ENCODE measurements around the gene ENSA.
"Not testable (repeated sequence)": the region's sequence is repeated elsewhere in the genome, so short reads cannot be mapped to it uniquely, and the experiment has no call there.

Gene ENSA

GRCh38 chr1:150580966-150581365 lies 48.4 kb downstream of the ENSA start:
- DNase-seq: not testable (repeated sequence)

DNA sequence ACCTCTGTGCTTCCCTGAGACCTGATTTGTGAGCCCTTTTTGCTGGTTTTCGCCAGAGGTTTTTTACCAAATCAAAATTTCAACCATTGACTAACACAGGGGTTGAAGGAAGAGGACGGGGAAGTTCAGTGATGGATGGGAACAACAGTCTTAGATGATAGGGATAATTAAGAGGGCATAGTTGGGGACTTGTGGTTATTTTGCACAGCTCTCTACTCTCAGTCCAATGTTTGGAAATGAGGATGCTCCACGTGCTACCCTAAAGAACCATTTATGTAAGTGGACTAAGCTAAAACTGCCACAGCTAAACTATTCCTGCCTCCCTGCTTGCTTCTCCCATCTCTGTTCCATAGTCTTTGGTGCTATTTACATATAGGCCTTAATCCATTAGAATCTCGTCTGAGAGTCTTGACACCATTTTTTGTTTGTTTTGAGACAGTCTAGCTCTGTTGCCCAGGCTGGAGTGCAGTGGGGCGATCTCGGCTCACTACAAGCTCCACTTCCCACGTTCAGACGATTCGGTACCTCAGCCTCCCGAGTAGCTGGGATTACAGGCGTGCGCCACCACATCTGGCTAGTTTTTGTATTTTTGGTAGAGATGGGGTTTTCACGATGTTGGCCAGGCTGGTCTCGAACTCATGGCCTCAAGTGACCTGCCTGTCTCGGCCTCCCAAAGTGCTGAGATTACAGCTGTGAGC lies 49.3 kb downstream of the ENSA start:
- DNase-seq: no peak

DNA sequence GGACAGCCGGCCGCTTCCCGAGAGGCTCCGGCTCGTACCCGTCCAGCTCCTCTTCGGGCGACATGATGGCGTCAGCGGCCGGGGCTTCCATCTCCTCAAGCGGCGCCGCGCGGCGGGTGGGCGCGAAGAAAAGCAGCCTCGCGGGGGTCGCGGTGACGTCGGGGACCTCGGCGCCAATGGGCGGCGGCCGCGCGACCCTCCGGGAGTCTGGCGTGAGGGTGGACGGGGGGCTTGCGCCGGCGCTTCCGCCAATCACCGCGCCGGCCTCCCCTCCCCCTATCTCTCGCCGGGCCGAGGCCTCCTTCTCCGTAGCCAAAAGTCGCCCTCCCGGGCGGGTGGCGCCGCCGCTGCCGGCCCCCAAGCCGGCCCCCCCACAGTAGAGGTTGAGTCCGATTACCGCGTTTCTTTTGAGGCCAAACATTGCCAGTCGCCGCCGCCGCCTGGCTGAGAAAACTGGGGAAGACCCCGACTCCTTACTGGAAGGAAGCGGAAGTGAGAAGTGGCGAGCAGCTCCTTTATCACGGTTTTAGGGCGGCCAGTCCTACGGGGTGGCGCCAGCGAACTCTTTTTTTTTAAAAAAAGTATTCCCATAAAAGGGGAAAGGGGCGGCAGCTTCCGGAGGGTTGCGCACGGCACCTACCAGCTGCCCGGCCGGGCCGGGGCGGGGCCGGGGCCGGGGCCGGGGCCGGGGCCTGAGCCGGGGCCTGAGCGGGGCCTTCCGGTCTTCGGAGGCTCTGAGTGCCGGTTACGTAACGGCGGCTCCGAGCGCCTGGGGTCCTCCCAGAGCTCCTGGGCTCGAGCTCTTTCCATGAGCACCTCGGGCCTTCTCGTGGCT lies 50.1 kb downstream of the ENSA start, which contains the start of gene MCL1:
Gene MCL1, minus strand, starts transcription at position 501 of the 835 bp plus-strand sequence. Its CDS starts 80 bp downstream, at position 421.
- DNase-seq: peak; percentile 97 to 98 (median 98)

GRCh38 chr1:150578272-150579109 lies 50.9 kb downstream of the ENSA start:
- peak; percentile 71 to 88 (median 77) for DNase-seq

- peak in 1 of 4 experiments; percentile 36 for DNase-seq
Observed at GRCh38 chr1:150577557-150578271, 51.7 kb downstream of the ENSA start.

DNA sequence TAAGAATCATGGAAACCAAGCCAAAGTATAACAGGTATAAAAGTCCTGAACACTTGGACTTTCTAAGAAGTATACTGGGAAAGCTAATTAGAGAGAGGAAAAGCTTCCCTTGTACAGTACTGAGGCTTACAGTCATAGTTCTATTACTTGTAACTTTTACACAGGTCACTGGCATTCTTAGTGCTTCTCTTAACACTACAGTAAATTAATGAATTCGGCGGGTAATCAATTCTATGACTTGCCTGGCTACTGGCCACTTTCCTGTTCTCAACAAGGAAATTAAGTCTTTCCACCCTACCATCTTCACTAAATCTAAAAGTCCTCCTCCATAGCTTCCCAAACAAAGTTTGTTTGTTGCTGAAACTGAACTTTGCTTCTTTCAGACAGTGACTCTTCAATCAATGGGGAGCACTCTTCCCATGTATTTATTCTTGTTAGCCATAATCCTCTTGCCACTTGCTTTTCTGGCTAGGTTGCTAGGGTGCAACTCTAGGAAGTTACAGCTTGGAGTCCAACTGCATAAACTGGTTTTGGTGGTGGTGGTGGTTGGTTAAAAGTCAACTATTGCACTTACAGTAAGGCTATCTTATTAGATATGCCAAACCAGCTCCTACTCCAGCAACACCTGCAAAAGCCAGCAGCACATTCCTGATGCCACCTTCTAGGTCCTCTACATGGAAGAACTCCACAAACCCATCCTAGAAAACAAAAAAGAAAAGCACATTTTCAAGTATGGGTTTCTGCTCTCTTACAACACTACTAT lies 52.4 kb downstream of the ENSA start:
- DNase-seq: no peak

GRCh38 chr1:150576367-150576711 lies 53.1 kb downstream of the ENSA start:
- no peak for DNase-seq

DNA sequence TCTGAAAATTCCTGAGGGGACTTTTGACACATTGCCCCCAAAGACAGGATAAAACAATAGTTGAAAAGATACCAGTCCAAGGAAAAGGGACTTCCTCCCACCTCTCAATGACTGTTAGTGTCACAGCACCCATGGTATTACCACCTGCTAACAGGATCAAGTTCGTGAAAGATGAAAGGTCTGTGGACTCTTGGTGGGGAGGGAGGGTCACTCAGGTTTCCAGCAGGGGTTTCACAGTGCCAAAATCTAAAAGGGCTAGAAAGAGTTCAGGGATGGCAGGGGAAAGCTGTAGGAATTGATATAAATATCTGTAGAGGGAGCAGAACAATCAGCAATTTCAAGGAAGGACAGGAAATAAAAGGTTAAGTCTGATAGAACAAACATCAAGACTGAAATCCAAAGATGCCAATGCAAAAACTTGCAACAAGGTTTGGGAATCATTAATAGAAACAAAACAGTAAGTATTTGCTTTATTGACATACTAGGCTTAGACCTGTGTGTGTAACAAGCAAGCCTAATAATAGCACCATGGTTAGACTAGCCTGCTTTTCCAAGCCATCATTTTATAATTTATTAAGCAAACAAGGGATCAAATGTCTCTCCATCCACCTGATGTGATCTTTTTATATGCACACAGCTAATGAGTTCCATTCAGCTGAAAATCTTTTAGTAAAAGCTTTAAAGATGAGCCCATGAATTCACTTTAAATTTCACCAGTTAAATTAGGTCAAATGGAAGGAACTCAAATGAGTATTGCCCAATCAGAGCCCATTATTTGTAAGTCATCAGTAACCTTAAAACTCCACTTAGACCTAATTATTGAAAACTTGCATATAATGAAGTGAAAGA lies 53.7 kb downstream of the ENSA start:
- peak in 1 of 4 experiments; percentile 37 for DNase-seq

DNA sequence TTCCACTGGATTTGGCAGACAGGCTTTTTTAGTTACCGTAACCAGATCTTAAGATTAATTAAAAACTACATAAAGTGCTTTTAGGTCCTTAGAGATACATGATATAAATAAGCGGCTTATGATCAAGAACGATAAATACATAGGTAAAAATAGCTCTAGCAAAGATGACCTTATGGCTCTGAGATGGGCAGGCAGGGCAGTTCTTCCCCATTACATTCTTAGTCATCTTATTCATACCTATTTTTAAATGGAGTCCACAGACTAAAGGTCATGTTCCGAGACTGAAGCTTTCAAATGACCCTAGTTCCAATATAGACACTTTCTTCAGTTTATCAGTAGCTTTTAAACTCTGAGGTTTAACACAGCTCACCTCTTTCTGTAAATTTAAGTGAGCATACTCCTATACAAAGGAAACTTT lies 54.3 kb downstream of the ENSA start:
- peak in 1 of 4 experiments; percentile 50 for DNase-seq

DNA sequence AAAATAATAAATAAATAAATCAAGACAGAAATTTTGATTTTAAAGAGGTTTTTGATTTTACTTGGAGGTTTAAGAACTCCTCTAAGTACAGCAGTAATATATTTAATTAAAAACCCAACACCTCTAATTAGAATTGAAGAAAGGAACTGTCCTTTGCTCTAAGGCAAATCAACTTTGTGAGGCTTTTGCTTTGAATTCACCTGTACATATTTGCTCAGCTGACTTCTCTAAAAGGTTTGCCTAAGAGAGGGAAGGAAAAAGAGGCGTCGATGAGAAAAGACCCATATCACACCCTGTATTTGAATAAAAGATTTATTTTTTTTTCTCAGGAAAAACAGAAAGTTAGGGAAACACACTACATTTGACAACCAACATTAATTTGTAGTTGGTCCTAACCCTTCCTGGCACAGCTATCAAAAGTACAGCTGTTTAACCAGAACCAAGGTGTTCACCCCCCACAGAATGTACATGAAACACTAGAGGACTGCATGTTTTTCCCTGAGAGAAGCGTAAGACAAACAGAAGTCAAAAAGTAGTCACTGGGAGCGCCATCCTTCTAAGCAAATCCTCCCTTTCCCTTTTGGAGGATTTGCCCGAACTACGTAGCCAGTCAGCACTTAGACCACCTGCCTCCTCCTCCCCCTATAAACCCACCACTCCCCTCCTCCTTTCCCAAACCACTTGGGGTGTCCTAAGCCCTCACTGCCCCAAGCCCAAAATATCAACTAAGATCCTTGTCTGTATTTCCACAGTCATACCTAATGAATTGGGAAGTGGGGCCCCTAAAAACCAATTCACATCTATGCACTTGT lies 54.9 kb downstream of the ENSA start:
- DNase-seq: no peak

GRCh38 chr1:150573648-150574071 lies 55.8 kb downstream of the ENSA start:
- not testable (repeated sequence) for DNase-seq

DNA sequence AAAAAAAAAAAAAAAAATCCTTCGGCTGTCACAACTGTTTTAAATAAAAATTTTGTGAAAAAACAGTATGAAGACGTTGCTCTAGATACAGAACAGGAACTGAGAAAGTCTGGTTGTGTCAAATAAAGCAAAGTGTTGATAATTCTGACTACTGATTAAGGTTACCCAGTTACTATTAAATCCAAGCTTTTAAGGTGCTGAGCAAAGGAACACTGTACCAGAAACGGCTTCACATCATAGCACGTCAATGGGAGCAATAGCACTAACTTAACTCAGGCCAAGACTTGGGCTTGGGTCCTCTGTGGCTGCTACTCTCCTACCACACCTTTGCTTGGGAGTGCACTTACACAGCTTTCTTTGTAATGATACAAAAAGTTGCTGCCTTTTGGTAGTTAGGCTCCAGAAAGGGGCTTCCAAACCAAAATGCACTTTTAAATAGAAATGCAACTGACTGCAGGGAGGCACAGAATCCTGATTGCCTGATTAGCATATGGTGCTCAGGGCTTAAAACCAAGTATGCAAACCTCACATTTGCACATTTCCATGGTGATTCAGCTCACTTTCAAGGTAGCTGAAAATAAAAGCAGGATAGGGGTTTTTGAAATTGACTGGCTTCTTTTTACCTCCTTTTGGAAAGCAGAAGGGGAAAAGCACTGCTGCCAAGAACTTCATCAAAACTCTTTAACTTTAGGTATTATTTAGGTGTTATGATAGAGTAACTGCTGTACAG lies 56.3 kb downstream of the ENSA start:
- DNase-seq: no peak

All from suppressor macrophage (primary cell).